T47D (cell line): ENCODE measurements around the gene RPL34.
"Not testable (repeated sequence)": the region's sequence is repeated elsewhere in the genome, so short reads cannot be mapped to it uniquely, and the experiment has no call there.

Experiments used
- DNase-seq, 2 experiments: peaks; one replicate each; pipeline versions ENCODE4 v3.0.0 to v3.0.0-alpha.2; 2011 to 2012; ENCODE audit warnings: low read depth in 1 of 2, low spot score in 1 of 2
- JUND ChIP-seq: IDR thresholded peaks from 2 replicates; pipeline ENCODE4 v1.6.1; 2012; ENCODE audit warnings: low read depth
- in situ Hi-C: cut with HindIII; loops from 2 replicates; pipeline ENCODE4 v1.10.0; 2016; ENCODE audit warnings: low sequenced_read_pairs, low pct_unique_long_range_greater_than_20kb

RPL34 gene

GRCh38 chr4:108620101-108620932 is at the start of gene RPL34:
TSS of gene RPL34 (plus strand) at chr4:108620576. CDS start at chr4:108621960, 1,384 bp downstream.
- DNase-seq = peak; percentile 46 to 97
- in situ Hi-C loops = no loop called here
- no peak for TF ChIP-seq JUND

- DNase-seq = no peak
- no peak for TF ChIP-seq JUND
- in situ Hi-C loops = no loop called here
These were observed 49.3 kb upstream of the RPL34 start for GRCh38 chr4:108570993-108571569.

- in situ Hi-C loops = no loop called here
- TF ChIP-seq JUND = no peak
- no peak for DNase-seq
These were observed 46.0 kb upstream of the RPL34 start for GRCh38 chr4:108574402-108574801.

- in situ Hi-C loops = no loop called here
- TF ChIP-seq JUND = no peak
- no peak for DNase-seq
These were observed 39.3 kb upstream of the RPL34 start for GRCh38 chr4:108581083-108581482.

GRCh38 chr4:108586778-108587177 is 33.6 kb upstream of the RPL34 start:
- no peak for DNase-seq
- in situ Hi-C loops = no loop called here
- TF ChIP-seq JUND = no peak

GRCh38 chr4:108588878-108589277 is 31.5 kb upstream of the RPL34 start:
- no peak for TF ChIP-seq JUND
- in situ Hi-C loops = no loop called here
- DNase-seq = no peak

- in situ Hi-C loops = no loop called here
- no peak for DNase-seq
- no peak for TF ChIP-seq JUND
These were observed 30.4 kb upstream of the RPL34 start for GRCh38 chr4:108589961-108590360.

GRCh38 chr4:108590776-108591175 is 29.6 kb upstream of the RPL34 start:
- no peak for DNase-seq
- in situ Hi-C loops = no loop called here
- TF ChIP-seq JUND = no peak

GRCh38 chr4:108592674-108592986 is 27.7 kb upstream of the RPL34 start:
- no peak for TF ChIP-seq JUND
- in situ Hi-C loops = no loop called here
- no peak for DNase-seq

GRCh38 chr4:108594296-108594695 is 26.1 kb upstream of the RPL34 start:
- in situ Hi-C loops, DNase-seq: not testable (repeated sequence)

GRCh38 chr4:108596344-108596743 is 24.0 kb upstream of the RPL34 start:
- in situ Hi-C loops = no loop called here
- TF ChIP-seq JUND = no peak
- no peak for DNase-seq

GRCh38 chr4:108601106-108601505 is 19.3 kb upstream of the RPL34 start:
- DNase-seq = no peak
- no peak for TF ChIP-seq JUND
- in situ Hi-C loops = no loop called here

- DNase-seq = no peak
- in situ Hi-C loops = no loop called here
- TF ChIP-seq JUND = no peak
These were observed 18.8 kb upstream of the RPL34 start for GRCh38 chr4:108601532-108601931.

- no peak for DNase-seq
- TF ChIP-seq JUND = no peak
- in situ Hi-C loops = no loop called here
These were observed 18.2 kb upstream of the RPL34 start for GRCh38 chr4:108602163-108602562.
